Thoracic aorta (tissue), 2 donors: ENCODE measurements around the gene RPGRIP1L. TPM values are rescaled to one million over a fixed set of nuclear protein-coding genes. Genes with fewer than 3 reads are reported as not detected.
"Not testable (repeated sequence)": the region's sequence is repeated elsewhere in the genome, so short reads cannot be mapped to it uniquely, and the experiment has no call there.

Experiments used
- ATAC-seq: fragments of 150-250 bp; one replicate; pipeline ENCODE4 v1.8.0; 2017; ENCODE audit warnings: low read depth; ENCODE audit not compliant: insufficient number of reproducible peaks, low FRiP score
- DNase-seq: peaks from one replicate; pipeline ENCODE4 v3.0.0-alpha.2; 2020; ENCODE audit warnings: low spot score
- H3K27ac ChIP-seq, 2 donors: fragments of 200-600 bp; sonication (generic); 1 replicate in 1 of 2; 2 replicates in 1 of 2; pipeline ENCODE4 v1.5.1; 2016; ENCODE audit warnings: mild to moderate bottlenecking in 2 of 2, moderate library complexity in 2 of 2
- H3K27me3 ChIP-seq: fragments of 200-600 bp; sonication (generic); replicated peaks from 2 replicates; pipeline ENCODE4 v1.6.0; 2016; ENCODE audit warnings: mild to moderate bottlenecking; ENCODE audit not compliant: insufficient read depth
- H3K36me3 ChIP-seq: fragments of 200-600 bp; sonication (generic); one replicate; pipeline ENCODE4 v1.5.1; 2016
- H3K4me1 ChIP-seq, 2 donors: fragments of 200-600 bp; sonication (generic); 1 replicate in 1 of 2; 2 replicates in 1 of 2; pipeline versions ENCODE4 v1.5.1 to v1.6.0; 2016; ENCODE audit warnings: low read depth in 2 of 2, mild to moderate bottlenecking in 1 of 2; ENCODE audit not compliant: control insufficient read depth in 1 of 2
- H3K4me3 ChIP-seq: fragments of 200-600 bp; sonication (generic); 2 replicates; pipeline ENCODE4 v1.5.1; 2016; ENCODE audit warnings: mild to moderate bottlenecking
- H3K9me3 ChIP-seq: fragments of 200-600 bp; sonication (generic); 2 replicates; pipeline ENCODE4 v1.5.1; 2016
- total RNA-seq, 2 donors: library from RNA; depleted of rRNA; stranded (reverse); fragments of >200 nt; gene quantifications; one replicate each; pipeline versions ENCODE4 v1.1.0 to v1.2.3, GENCODE V29; 2016
- TF ChIP-seq, protein P1 (sequence below): fragments of 200-600 bp; sonication (generic); IDR thresholded peaks from one replicate; pipeline ENCODE4 v1.5.1; 2019; ENCODE audit warnings: antibody characterized with exemption

RPGRIP1L gene
- total RNA-seq, 2 donors from 2014 or later = 3.4 to 9.1 TPM

DNA sequence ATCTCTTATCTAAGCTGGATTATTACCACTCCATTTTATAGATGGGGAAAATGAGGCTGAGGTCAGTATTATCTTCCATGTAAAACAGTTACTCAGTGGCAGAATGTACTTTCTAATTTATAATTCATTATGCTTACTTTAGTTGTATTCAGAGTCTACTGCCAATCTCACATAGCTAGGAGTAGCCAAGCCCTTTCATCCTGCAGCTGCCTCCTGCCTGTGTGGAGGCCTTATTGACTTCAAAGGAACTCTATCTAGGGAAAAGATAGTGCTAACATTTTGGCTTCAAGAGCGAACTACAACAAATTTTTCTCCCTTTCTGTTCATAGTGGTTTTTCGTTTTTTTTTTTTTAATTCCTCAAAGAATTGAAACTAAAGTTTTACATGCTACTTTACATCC, 12.9 kb downstream of the RPGRIP1L start:
- H3K9me3 ChIP-seq = no peaks in the 10 kb centered on the region
- H3K27me3 ChIP-seq = no peaks in the 10 kb centered on the region
- no peaks in the 10 kb centered on the region for H3K36me3 ChIP-seq
- no peak overlapping the region for H3K27ac ChIP-seq
- no peak overlapping the region for H3K4me3 ChIP-seq
- TF ChIP-seq, protein P1, sequence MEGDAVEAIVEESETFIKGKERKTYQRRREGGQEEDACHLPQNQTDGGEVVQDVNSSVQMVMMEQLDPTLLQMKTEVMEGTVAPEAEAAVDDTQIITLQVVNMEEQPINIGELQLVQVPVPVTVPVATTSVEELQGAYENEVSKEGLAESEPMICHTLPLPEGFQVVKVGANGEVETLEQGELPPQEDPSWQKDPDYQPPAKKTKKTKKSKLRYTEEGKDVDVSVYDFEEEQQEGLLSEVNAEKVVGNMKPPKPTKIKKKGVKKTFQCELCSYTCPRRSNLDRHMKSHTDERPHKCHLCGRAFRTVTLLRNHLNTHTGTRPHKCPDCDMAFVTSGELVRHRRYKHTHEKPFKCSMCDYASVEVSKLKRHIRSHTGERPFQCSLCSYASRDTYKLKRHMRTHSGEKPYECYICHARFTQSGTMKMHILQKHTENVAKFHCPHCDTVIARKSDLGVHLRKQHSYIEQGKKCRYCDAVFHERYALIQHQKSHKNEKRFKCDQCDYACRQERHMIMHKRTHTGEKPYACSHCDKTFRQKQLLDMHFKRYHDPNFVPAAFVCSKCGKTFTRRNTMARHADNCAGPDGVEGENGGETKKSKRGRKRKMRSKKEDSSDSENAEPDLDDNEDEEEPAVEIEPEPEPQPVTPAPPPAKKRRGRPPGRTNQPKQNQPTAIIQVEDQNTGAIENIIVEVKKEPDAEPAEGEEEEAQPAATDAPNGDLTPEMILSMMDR = no peak
- DNase-seq = no peak
- no peak for ATAC-seq
- no peaks in the 10 kb centered on the region for H3K4me1 ChIP-seq

DNA sequence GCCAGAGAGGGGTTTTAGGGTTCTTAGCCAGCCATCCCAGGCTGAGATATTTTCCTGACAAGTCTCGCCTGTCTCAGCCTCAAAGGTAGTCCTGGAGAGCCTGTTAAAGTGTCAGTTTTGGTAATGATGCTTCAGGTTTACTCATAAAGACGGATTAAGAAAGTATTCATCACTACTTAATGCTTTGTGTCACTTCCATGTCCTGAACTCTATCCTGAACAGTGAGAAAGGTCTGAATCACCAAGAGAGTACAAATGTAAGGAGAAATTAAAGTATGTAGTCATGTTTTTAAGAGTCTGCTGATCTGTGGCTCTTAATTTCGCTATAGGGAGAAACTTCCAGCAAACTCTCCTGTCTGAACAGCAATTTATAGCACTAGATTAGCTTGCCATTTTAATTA, 14.0 kb downstream of the RPGRIP1L start:
- no peak overlapping the region for H3K4me3 ChIP-seq
- DNase-seq (no peak), ATAC-seq (no peak)
- no peaks in the 10 kb centered on the region for H3K9me3 ChIP-seq
- no peaks in the 10 kb centered on the region for H3K4me1 ChIP-seq
- H3K27ac ChIP-seq = no peak overlapping the region
- no peaks in the 10 kb centered on the region for H3K27me3 ChIP-seq
- H3K36me3 ChIP-seq = no peaks in the 10 kb centered on the region
- TF ChIP-seq, protein P1 = no peak

DNA sequence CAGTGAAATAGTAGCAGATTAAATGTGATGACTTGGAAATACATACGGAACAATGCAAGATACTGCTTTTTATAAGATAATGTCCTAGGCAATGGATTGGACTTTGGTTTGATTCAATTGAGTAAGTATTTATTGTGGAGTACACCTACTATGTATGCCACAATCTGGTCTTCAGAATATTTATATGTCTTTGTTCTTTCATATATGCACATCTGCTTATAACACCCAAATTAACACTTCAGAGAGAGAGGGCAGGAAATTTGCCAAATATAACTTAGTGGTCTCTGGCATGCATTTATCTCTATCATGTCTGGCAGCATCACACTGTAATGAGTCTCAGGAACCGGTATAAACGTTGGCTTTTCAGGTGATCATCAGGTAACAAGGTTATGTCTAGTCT, 16.9 kb downstream of the RPGRIP1L start:
- no peaks in the 10 kb centered on the region for H3K4me1 ChIP-seq
- H3K27ac ChIP-seq = no peak overlapping the region
- no peak for ATAC-seq
- TF ChIP-seq, protein P1 = no peak
- no peaks in the 10 kb centered on the region for H3K27me3 ChIP-seq
- no peaks in the 10 kb centered on the region for H3K36me3 ChIP-seq
- no peak for DNase-seq
- no peaks in the 10 kb centered on the region for H3K9me3 ChIP-seq
- H3K4me3 ChIP-seq = no peak overlapping the region

DNA sequence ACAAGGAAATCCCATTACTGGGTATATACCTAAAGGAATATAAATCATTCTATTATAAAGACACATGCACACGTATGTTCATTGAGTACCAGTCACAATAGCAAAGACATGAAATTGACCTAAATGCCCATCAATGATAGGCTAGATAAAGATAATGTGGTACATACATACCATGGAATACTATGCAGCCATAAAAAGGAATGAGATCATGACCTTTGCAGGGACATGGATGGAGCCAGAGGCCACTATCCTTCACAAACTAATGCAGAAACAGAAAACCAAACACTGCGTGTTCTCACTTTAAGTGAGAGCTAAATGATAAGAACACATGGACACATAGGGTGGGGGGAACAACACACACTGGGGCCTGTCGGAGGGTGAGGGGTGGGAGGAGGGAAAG, 18.3 kb downstream of the RPGRIP1L start:
- not testable (repeated sequence) for H3K36me3 ChIP-seq, H3K27me3 ChIP-seq, ATAC-seq, H3K4me3 ChIP-seq, H3K9me3 ChIP-seq, DNase-seq, H3K27ac ChIP-seq, H3K4me1 ChIP-seq

DNA sequence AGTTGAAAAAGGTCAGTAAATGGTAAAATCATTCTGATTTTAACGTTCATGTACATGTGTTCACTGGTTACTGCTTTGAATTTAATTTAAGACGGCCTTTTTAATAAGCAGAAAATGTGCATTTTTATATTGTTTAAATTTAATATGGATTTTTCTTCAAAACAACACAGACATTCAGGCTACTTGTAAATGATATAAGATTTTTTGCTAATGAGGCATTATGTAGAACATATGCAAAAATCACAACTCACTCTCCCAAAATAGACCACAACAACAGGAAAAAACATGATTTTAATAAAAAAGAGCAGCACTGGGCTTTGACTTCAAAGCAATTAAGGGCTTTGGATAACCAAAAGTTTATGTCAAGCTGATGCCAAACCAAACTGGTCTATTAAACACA, 22.3 kb downstream of the RPGRIP1L start:
- Histone ChIP-seq H3K4me1 (no peaks in the 10 kb centered on the region), H3K4me3 (no peak overlapping the region), H3K9me3 (no peaks in the 10 kb centered on the region), H3K36me3 (no peaks in the 10 kb centered on the region), H3K27ac (no peak overlapping the region), H3K27me3 (no peaks in the 10 kb centered on the region)
- ATAC-seq = no peak
- no peak for DNase-seq
- TF ChIP-seq, protein P1 = no peak

DNA sequence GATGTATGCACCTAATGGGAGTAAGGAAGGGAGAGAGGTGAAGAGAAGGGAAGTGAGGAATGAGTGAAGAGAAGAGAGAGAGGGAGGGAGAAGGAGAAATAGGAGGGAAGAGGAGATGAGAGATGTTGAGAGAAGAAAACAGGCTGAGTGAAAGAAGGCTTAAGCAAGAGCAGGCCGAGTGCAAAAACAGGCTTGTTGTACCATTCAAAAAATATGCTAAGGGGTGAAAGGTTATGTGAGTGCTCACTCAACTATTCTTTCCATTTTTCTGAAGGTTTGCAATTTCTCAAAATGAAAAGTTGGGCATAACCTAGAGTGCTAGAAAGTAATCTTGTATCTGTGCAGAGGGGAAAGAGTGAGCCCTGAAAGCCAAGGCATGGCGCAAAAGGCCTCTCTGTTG, 22.9 kb downstream of the RPGRIP1L start:
- H3K27ac ChIP-seq = no peak overlapping the region
- TF ChIP-seq, protein P1 = no peak
- no peaks in the 10 kb centered on the region for H3K4me1 ChIP-seq
- no peaks in the 10 kb centered on the region for H3K36me3 ChIP-seq
- H3K4me3 ChIP-seq = no peak overlapping the region
- no peaks in the 10 kb centered on the region for H3K9me3 ChIP-seq
- ATAC-seq = no peak
- no peaks in the 10 kb centered on the region for H3K27me3 ChIP-seq
- DNase-seq = no peak
